Mucosa of descending colon (tissue), 3 donors: ENCODE data around the gene NFATC4. TPM values are rescaled to one million over a fixed set of nuclear protein-coding genes. Genes with fewer than 3 reads are reported as not detected.

Experiments used
- ATAC-seq: fragments of 200-7000 bp; cut with Tn5 transposase; one replicate; pipeline ENCODE4 v1.9.1; 2020; ENCODE audit warnings: mild to moderate bottlenecking, moderate library complexity
- DNase-seq, 3 donors: peaks; one replicate each; pipeline ENCODE4 v3.0.0-alpha.2; 2020
- H3K36me3 ChIP-seq: fragments of 200-600 bp; one replicate; pipeline ENCODE4 v1.8.0; 2021; ENCODE audit warnings: low read depth, mild to moderate bottlenecking
- H3K4me1 ChIP-seq: fragments of 200-600 bp; one replicate; pipeline ENCODE4 v1.8.0; 2021; ENCODE audit warnings: low read depth, mild to moderate bottlenecking
- H3K4me3 ChIP-seq: fragments of 200-600 bp; one replicate; pipeline ENCODE4 v1.8.0; 2021; ENCODE audit warnings: mild to moderate bottlenecking
- H3K9me3 ChIP-seq: fragments of 200-600 bp; one replicate; pipeline ENCODE4 v1.8.0; 2021; ENCODE audit warnings: mild to moderate bottlenecking
- CTCF ChIP-seq: fragments of 200-600 bp; IDR thresholded peaks from one replicate; pipeline ENCODE4 v1.8.0; 2022; ENCODE audit warnings: antibody characterized with exemption, mild to moderate bottlenecking
- intact Hi-C, 2 donors: fragments of 100-400 bp; cut with DNase I in 1 of 2; cut with micrococcal nuclease in 1 of 2; formaldehyde crosslinking; loops; one replicate each; pipeline versions ENCODE4 v1.11.0 to v1.11.1; 2022; cut with DNase I, micrococcal nuclease
- long read RNA-seq, 2 donors: library from polyadenylated mRNA; unstranded; transcript quantifications; one replicate each; pipeline ENCODE4 v2.0.0, GENCODE V29; 2019 to 2021
- total RNA-seq, 3 donors: library from RNA; stranded (reverse); fragmentation: NEBNext Ultra II Directional in 2 of 3; extraction: Animal tissue kit (Norgen Biotek cat#: 25700) in 2 of 3; gene quantifications; one replicate each; pipeline versions ENCODE4 v1.2.1 to v1.2.4, GENCODE V29; 2021 to 2023
- donor health status: DM: no; HTN: no; CAD: no; lungs with moderate emphysema.
- donor health status: DM: no; HTN: no; CAD: no.
- donor health status: DM: no; HTN: yes; CAD: no.

Gene NFATC4
- total RNA-seq: 100 to 1,000 TPM in 1 of 3 donors, 10 to 100 TPM in 2; 11.9 to 112 (median 25.2) TPM
- long read RNA-seq, donor 1, full-length matches to known transcripts: 22 of 57 reads
- long read RNA-seq, donor 1, partial matches to known transcripts: 10 of 57 reads
- long read RNA-seq, donor 1, other reads (novel, unspliced or antisense): 25 of 57 reads
- long read RNA-seq, donor 2, partial matches to known transcripts: 0 of 1 reads
- long read RNA-seq, donor 2, other reads (novel, unspliced or antisense): 1 of 1 reads

- Histone ChIP-seq H3K36me3 (no peaks in the 10 kb centered on the region), H3K9me3 (no peaks in the 10 kb centered on the region), H3K4me3 (peak within 1 kb of the TSS; percentile 22), H3K4me1 (peaks cover 5% of the 10 kb centered on the region)
- DNase-seq (peak; percentile 69 to 91 (median 73)), ATAC-seq (peak; percentile 37)
- TF ChIP-seq CTCF: no peak
- intact Hi-C loops: loop anchor here (5.0 kb wide), 2 partner anchors 35 to 65 kb away; no protein-coding TSS in a partner anchor
These were observed at the start of gene NFATC4 for GRCh38 chr14:24367514-24368211. Gene NFATC4, plus strand, starts transcription at chr14:24368184. Its CDS starts 157 bp downstream, at chr14:24368341.

DNA sequence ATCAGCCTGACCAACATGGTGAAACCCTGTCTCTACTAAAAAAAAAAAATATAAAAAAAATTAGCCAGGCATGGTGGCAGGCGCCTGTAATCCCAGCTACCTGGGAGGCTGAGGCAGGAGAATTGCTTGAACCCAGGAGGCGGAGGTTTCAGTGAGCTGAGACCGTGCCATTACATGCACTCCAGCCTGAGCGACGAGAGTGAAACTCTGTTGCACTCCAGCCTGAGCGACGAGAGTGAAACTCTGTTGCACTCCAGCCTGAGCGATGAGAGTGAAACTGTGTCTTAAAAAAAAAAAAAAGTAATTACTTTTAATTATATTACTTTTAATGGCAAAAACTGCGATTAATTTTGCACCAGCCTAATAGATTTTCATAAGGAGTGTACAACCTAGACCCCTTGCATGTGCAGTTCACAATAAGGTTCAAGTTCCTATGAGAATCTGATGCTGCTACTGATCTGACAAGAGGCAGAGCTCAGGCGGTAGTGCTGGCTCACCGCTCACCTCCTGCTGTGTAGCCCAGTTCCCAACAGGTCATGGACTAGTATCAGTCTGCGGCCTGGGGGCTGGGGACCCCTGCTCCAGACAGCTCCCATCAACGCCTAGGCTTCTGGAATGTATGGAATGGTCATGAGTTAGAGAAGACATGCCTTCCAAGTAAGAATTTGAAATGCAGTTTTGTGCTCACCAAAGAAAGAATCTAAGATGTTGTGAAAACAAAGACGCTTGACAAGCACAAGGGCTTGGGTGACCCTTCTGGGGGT, 46.6 kb upstream of the NFATC4 start:
- ATAC-seq: no peak
- no peak for TF ChIP-seq CTCF
- intact Hi-C loops: no loop called here
- no peak overlapping the region for H3K4me3 ChIP-seq
- H3K36me3 ChIP-seq: no peaks in the 10 kb centered on the region
- H3K4me1 ChIP-seq: peaks cover 2% of the 10 kb centered on the region
- no peaks in the 10 kb centered on the region for H3K9me3 ChIP-seq
- DNase-seq: peak in 1 of 3 donors; percentile 21

GRCh38 chr14:24322672-24323071, 45.3 kb upstream of the NFATC4 start:
- no peak for ATAC-seq
- intact Hi-C loops: no loop called here
- TF ChIP-seq CTCF: no peak
- peak in 1 of 3 donors; percentile 19 for DNase-seq
- Histone ChIP-seq H3K4me3 (no peak overlapping the region), H3K9me3 (no peaks in the 10 kb centered on the region), H3K36me3 (no peaks in the 10 kb centered on the region), H3K4me1 (no peaks in the 10 kb centered on the region)

- ATAC-seq: no peak
- peak in 1 of 3 donors; percentile 2 for DNase-seq
- H3K9me3 ChIP-seq: no peaks in the 10 kb centered on the region
- H3K4me3 ChIP-seq: no peak overlapping the region
- H3K36me3 ChIP-seq: no peaks in the 10 kb centered on the region
- no peaks in the 10 kb centered on the region for H3K4me1 ChIP-seq
- no peak for TF ChIP-seq CTCF
- intact Hi-C loops: no loop called here
These were observed 44.6 kb upstream of the NFATC4 start for GRCh38 chr14:24323341-24323740.

GRCh38 chr14:24324024-24324423, 44.0 kb upstream of the NFATC4 start:
- ATAC-seq: no peak
- DNase-seq: peak in 1 of 3 donors; percentile 20
- intact Hi-C loops: no loop called here
- Histone ChIP-seq H3K4me1 (no peaks in the 10 kb centered on the region), H3K4me3 (no peak overlapping the region), H3K36me3 (no peaks in the 10 kb centered on the region), H3K9me3 (no peaks in the 10 kb centered on the region)
- TF ChIP-seq CTCF: no peak
